GM20000 (cell line): ENCODE results near the gene PHYHIPL.

Experiments
- DNase-seq: peaks from one replicate; pipeline ENCODE4 v3.0.0; 2012; ENCODE audit warnings: low spot score
- CTCF ChIP-seq: IDR thresholded peaks from 2 replicates; pipeline ENCODE4 v1.5.1; 2012; ENCODE audit warnings: mild to moderate bottlenecking, control low read depth; ENCODE audit errors: extremely low read depth, missing control alignments

The PHYHIPL gene

GRCh38 chr10:59176241-59177030 lies at the start of gene PHYHIPL:
Gene PHYHIPL (plus strand): TSS chr10:59176643. CDS start chr10:59176854, 211 bp downstream.
- DNase-seq = peak; percentile 24
- no peak for TF ChIP-seq CTCF

GRCh38 chr10:59126991-59127390 lies 49.5 kb upstream of the PHYHIPL start:
- no peak for DNase-seq
- TF ChIP-seq CTCF = no peak

GRCh38 chr10:59127991-59128390 lies 48.5 kb upstream of the PHYHIPL start:
- no peak for DNase-seq
- TF ChIP-seq CTCF = no peak

GRCh38 chr10:59129867-59130266 lies 46.6 kb upstream of the PHYHIPL start:
- TF ChIP-seq CTCF = no peak
- no peak for DNase-seq

GRCh38 chr10:59131666-59132065 lies 44.8 kb upstream of the PHYHIPL start:
- DNase-seq = no peak
- no peak for TF ChIP-seq CTCF

- DNase-seq = no peak
- TF ChIP-seq CTCF = no peak
Observed at GRCh38 chr10:59133841-59134593, 42.4 kb upstream of the PHYHIPL start.

- DNase-seq = no peak
- TF ChIP-seq CTCF = no peak
Observed at GRCh38 chr10:59134785-59135184, 41.7 kb upstream of the PHYHIPL start.
